22Rv1 (cell line): Measurements from ENCODE around the gene HEYL.

ENCODE experiments used
- ZFX ChIP-seq: fragments of 450-650 bp; IDR thresholded peaks from 2 replicates; pipeline ENCODE4 v1.6.1; 2017; ENCODE audit warnings: antibody characterized with exemption, borderline replicate concordance
- TF ChIP-seq, protein P1 (sequence below): fragments of 450-650 bp; IDR thresholded peaks from 2 replicates; pipeline ENCODE4 v1.5.1; 2017; ENCODE audit warnings: mild to moderate bottlenecking

DNA sequence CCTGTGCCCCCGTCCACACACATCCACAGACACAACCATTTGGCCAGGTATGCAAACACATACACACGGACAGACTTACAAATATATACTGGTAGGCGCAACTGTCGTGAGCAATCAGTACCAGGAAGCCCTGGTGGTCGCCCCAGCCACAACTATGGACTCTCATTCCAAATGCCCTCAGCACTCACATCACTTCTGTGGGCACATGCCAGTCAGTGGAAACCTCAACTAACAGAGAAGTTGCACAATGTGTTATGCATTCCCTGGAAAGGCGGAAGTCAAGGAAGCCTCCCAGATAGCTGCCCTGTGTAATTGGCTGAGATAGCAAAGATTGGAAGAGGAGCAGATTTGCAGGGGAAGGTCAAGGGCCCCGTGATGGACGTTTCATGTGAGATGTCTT is 1.4 kb upstream of the HEYL start:
- TF ChIP-seq, protein P1, sequence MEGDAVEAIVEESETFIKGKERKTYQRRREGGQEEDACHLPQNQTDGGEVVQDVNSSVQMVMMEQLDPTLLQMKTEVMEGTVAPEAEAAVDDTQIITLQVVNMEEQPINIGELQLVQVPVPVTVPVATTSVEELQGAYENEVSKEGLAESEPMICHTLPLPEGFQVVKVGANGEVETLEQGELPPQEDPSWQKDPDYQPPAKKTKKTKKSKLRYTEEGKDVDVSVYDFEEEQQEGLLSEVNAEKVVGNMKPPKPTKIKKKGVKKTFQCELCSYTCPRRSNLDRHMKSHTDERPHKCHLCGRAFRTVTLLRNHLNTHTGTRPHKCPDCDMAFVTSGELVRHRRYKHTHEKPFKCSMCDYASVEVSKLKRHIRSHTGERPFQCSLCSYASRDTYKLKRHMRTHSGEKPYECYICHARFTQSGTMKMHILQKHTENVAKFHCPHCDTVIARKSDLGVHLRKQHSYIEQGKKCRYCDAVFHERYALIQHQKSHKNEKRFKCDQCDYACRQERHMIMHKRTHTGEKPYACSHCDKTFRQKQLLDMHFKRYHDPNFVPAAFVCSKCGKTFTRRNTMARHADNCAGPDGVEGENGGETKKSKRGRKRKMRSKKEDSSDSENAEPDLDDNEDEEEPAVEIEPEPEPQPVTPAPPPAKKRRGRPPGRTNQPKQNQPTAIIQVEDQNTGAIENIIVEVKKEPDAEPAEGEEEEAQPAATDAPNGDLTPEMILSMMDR, result no peak
- no peak for TF ChIP-seq ZFX
